ENCODE measurements around the gene ANKRD11. TPM values are rescaled to one million over a fixed set of nuclear protein-coding genes. Genes with fewer than 3 reads are reported as not detected.

The ANKRD11 gene
- total RNA-seq, 1 experiment from 2014 or later: 99.4 TPM

- no TSS peak for BruUV-seq (replicated peaks)
- ChIA-PET POLR2A (no interaction called here), CTCF (interaction anchor here (0.6 kb wide), 1 partner anchor 217 kb away, joined by 7 read pairs; no protein-coding TSS in a partner anchor)
- Histone ChIP-seq H3K4me1 (ENCODE audit: control insufficient read depth, insufficient read depth, low read length) (peaks cover 35% of the 10 kb centered on the region), H3K27ac (ENCODE audit: low read length) (peak overlapping the region; percentile 6; the same call in 1 of the 2 replicates), H3K4me3 (ENCODE audit: low read depth in 2 of 2, low read length in 2 of 2) (no peak overlapping the region), H3K9me3 (ENCODE audit: control insufficient read depth, insufficient read depth, low read depth, low read length) (no peaks in the 10 kb centered on the region), H3K36me3 (ENCODE audit: control insufficient read depth, insufficient read depth, low read length) (peaks cover 4% of the 10 kb centered on the region; the same call in 1 of the 2 replicates), H3K27me3 (ENCODE audit: control insufficient read depth, insufficient read depth, low read length) (no peaks in the 10 kb centered on the region)
- in situ Hi-C loops (cut with HindIII; ENCODE audit: low pct_unique_long_range_greater_than_20kb, low sequenced_read_pairs) (no loop called here), intact Hi-C loops (cut with micrococcal nuclease; ENCODE audit: unreplicated experiment) (no loop called here)
- ATAC-seq (no peak), DNase-seq (ENCODE audit: low read depth, low spot score) (no peak)
- TF ChIP-seq TCF7L2 (IDR thresholded peaks at IDR 0.05; ENCODE audit: low read depth, low read length) (no peak), REST (IDR thresholded peaks at IDR 0.05; ENCODE audit: insufficient read depth in 1 of 2, low read depth in 2 of 2, low read length in 1 of 2) (no peak), POLR2AphosphoS5 (IDR thresholded peaks at IDR 0.05; ENCODE audit: low read depth, low read length) (no peak), SIN3A (IDR thresholded peaks at IDR 0.05; ENCODE audit: borderline replicate concordance, insufficient read depth, low read depth, low read length) (no peak), CTCF (IDR thresholded peaks at IDR 0.05) (no peak)
Measured at GRCh38 chr16:89311636-89312035, 178.7 kb downstream of the ANKRD11 start.

- no TSS peak for BruUV-seq (replicated peaks)
Measured at GRCh38 chr16:89309438-89310122, 180.8 kb downstream of the ANKRD11 start.

More at GRCh38 chr16:89309438-89310122, 180.8 kb downstream of the ANKRD11 start:
- no peaks in the 10 kb centered on the region for H3K9me3 ChIP-seq (ENCODE audit: control insufficient read depth, insufficient read depth, low read depth, low read length)
- H3K27ac ChIP-seq (ENCODE audit: low read length): no peak overlapping the region
- no peaks in the 10 kb centered on the region for H3K27me3 ChIP-seq (ENCODE audit: control insufficient read depth, insufficient read depth, low read length)
- ChIA-PET CTCF (interaction anchor here (0.6 kb wide), 1 partner anchor 180 kb away, joined by 3 read pairs; no protein-coding TSS in a partner anchor), POLR2A (no interaction called here)
- no peak for ATAC-seq
- intact Hi-C loops (cut with micrococcal nuclease; ENCODE audit: unreplicated experiment): no loop called here
- no peak overlapping the region for H3K4me3 ChIP-seq (ENCODE audit: low read depth in 2 of 2, low read length in 2 of 2)
- DNase-seq (ENCODE audit: low read depth, low spot score): no peak
- peaks cover 14% of the 10 kb centered on the region for H3K4me1 ChIP-seq (ENCODE audit: control insufficient read depth, insufficient read depth, low read length)
- H3K36me3 ChIP-seq (ENCODE audit: control insufficient read depth, insufficient read depth, low read length): peaks cover 4% of the 10 kb centered on the region; the same call in 1 of the 2 replicates
- TF ChIP-seq REST (IDR thresholded peaks at IDR 0.05; ENCODE audit: insufficient read depth in 1 of 2, low read depth in 2 of 2, low read length in 1 of 2): no peak
- TF ChIP-seq TCF7L2 (IDR thresholded peaks at IDR 0.05; ENCODE audit: low read depth, low read length): no peak
- no peak for TF ChIP-seq CTCF (IDR thresholded peaks at IDR 0.05)
- no peak for TF ChIP-seq SIN3A (IDR thresholded peaks at IDR 0.05; ENCODE audit: borderline replicate concordance, insufficient read depth, low read depth, low read length)
- no peak for TF ChIP-seq POLR2AphosphoS5 (IDR thresholded peaks at IDR 0.05; ENCODE audit: low read depth, low read length)
- in situ Hi-C loops (cut with HindIII; ENCODE audit: low pct_unique_long_range_greater_than_20kb, low sequenced_read_pairs): no loop called here

Measured in Panc1 (cell line).